GM18511 (cell line): ENCODE results near the gene RSRC2.
"Not testable (repeated sequence)": the region's sequence is repeated elsewhere in the genome, so short reads cannot be mapped to it uniquely, and the experiment has no call there.

Experiments
- ATAC-seq: cut with Tn5 transposase; IDR thresholded peaks from one replicate; pipeline ENCODE4 v1.9.1; 2021; ENCODE audit warnings: mild to moderate bottlenecking, moderate library complexity; ENCODE audit not compliant: unreplicated experiment

The RSRC2 gene

GRCh38 chr12:122486805-122487426 is 39.8 kb downstream of the RSRC2 start:
- no peak for ATAC-seq

GRCh38 chr12:122486360-122486759 is 40.4 kb downstream of the RSRC2 start:
- not testable (repeated sequence) for ATAC-seq

DNA sequence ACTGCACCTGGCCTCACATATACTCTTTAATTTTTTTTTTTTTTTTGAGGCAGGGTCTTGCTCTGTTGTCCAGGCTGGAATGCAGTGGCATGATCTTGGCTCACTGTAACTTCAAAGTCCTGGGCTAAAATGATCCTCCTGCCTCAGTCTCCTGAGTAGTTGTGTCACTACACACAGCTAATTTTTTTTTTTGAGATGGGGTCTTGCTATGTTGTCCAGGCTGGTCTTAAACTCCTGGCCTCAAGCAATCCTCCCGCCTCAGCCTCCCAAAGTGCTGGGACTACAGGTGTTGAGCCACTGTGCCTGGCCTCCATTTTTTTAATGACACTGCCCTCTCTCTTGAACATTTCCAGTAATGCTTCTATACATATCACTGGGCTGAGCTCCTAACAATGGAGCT is 42.4 kb downstream of the RSRC2 start:
- ATAC-seq, result not testable (repeated sequence)

GRCh38 chr12:122483969-122484368 is 42.8 kb downstream of the RSRC2 start:
- no peak for ATAC-seq

GRCh38 chr12:122481861-122482260 is 44.9 kb downstream of the RSRC2 start:
- no peak for ATAC-seq

GRCh38 chr12:122480753-122481152 is 46.0 kb downstream of the RSRC2 start:
- ATAC-seq, result no peak

- no peak for ATAC-seq
These were observed 52.4 kb downstream of the RSRC2 start for GRCh38 chr12:122474324-122474716.

GRCh38 chr12:122473543-122474323 is 53.0 kb downstream of the RSRC2 start:
- peak; percentile 49 for ATAC-seq

- ATAC-seq, result no peak
These were observed 55.2 kb downstream of the RSRC2 start for GRCh38 chr12:122471324-122472226.

- not testable (repeated sequence) for ATAC-seq
These were observed 56.2 kb downstream of the RSRC2 start for GRCh38 chr12:122470576-122470975.

DNA sequence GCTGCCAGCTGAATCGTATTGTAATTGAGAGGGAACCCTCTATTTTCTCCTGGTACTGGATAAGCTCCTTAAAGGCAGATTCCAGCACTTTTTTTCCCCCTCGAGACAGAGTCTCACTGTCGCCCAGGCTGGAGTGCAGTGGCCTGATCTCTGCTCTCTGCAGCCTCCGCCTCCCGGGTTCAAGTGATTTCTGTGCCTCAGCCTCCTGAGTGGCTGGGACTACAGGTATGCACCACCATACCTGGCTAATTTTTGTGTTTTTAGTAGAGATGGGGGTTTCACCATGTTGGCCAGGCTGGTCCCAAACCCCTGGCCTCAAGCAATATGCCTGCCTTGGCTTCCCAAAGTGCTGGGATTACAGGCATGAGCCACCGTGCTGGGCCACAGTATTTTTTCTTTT is 56.9 kb downstream of the RSRC2 start:
- not testable (repeated sequence) for ATAC-seq

GRCh38 chr12:122467983-122468382 is 58.8 kb downstream of the RSRC2 start:
- no peak for ATAC-seq

DNA sequence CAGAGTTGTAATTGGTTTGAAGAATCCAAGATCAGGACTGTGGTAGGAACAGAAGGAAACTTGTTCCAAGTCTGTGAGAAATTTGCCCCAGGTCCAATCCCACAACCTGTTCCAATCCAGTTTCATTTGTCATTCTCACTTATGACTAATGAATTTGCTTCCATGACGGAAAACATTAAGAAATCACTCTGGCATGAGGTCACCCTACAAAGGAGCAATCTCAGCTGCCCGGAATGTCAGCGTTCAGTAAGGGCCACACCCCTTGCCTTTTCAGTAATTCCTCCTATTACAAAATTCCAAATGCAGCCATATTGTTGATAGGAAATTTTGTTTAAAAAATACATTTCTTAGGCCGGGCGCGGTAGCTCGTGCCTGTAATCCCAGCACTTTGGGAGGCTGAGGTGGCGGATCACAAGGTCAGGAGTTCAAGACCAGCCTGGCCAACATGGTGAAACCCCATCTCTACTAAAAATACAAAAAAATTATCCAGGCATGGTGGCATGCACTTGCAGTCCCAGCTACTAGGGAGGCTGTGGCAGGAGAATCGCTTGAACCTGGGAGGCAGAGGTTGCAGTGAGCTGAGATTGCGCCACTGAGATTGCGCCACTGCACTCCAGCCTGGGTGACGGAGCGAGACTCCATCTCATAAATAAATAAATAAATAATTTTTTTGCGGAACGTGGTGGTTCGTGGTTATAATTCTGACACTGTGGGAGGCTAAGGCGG is 62.3 kb downstream of the RSRC2 start:
- ATAC-seq, result not testable (repeated sequence)

DNA sequence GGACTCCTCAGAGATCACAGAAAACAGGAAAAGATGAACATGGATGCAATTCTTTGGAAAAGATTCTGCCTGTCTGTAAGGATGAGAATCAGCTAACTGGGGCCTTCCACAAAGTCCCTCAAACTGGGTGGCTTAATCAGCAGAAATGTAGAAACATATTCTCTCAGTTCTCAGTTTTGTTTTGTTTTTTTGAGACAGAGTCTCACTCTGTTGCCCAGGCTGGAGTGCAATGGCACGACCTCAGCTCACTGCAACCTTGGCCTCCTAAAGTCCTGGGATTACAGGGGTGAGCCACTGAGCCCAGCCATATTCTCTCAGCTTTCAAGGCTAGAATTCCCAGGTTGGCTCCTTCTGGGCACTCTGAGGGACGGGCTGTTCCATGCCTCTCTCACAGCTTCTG is 66.1 kb downstream of the RSRC2 start:
- ATAC-seq, result no peak

GRCh38 chr12:122460061-122460460 is 66.7 kb downstream of the RSRC2 start:
- ATAC-seq, result no peak

DNA sequence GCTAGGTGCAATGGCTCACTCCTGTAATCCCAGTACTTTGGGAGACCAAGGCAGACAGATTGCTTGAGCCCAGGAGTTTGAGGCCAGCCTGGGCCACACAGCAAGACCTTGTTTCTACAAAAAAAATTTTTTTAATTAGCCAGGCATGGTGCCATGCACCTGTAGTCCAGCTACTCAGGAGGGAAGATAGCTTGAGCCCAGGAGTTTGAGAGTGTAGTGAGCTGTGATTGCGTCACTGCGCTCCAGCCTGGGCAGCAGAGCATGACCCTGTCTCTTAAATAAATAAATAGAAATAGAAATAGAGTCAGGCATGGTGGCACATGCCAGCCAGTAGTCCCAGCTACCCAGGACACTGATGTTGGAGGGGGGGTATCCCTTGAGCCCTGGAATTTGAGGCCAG is 67.5 kb downstream of the RSRC2 start:
- no peak for ATAC-seq

DNA sequence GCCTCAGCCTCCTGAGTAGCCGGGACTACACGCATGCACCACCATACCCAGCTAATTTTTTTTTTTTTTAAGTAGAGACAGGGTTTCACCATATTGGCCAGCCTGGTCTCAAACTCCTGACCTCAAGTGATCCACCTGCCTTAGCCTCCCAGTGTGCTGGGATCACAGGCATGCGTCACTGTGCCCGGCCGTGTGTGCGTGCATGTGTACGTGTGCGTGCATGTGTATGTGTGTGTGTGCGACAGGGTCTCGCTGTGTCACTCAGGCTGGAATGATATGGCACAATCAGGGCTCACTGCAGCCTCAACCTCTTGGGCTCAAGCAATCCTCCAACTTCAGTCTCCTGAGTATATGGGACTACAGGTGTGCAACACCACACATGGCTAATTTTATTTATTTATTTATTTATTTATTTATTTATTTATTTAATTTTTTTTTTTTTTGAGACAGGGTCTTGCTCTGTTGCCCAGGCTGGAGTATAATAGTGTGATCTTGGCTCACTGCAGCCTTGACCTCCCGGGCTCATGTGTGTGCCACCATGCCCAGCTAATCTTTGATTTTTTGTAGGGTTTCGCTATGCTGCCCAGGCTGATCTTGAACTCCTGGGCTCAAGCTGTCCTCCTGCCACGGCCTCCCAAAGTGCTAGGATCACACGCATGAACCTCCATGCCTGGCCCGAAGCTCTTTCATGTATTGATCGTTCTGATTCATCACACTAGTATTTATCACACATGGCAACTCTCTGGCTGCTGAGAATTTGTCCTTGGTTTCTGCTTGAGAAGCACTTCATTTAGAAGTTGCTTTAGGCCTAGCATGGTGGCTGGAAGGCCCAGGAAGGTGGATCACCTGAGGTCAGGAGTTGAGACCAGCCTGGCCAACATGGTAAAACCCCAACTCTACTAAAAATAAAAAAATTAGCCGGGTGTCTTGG is 68.4 kb downstream of the RSRC2 start:
- no peak for ATAC-seq

DNA sequence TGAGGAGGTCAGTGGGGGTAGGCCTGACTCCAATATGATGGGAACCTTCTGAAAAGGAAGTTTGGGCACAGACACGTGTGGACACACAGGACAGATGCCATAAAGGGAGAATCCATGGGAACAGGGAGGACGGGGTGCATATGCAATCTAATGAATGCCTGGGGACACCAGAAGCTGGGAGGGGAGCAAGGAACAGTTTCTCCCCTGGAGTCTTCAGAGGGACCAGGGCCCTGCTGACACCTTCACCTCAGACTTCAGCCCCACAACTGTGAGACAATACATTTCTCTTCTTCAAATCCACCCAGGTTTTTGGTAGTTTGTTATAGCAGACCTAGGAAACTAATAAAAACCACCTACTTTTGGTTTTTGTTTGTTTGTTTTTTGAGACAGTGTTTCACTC is 69.1 kb downstream of the RSRC2 start:
- no peak for ATAC-seq

DNA sequence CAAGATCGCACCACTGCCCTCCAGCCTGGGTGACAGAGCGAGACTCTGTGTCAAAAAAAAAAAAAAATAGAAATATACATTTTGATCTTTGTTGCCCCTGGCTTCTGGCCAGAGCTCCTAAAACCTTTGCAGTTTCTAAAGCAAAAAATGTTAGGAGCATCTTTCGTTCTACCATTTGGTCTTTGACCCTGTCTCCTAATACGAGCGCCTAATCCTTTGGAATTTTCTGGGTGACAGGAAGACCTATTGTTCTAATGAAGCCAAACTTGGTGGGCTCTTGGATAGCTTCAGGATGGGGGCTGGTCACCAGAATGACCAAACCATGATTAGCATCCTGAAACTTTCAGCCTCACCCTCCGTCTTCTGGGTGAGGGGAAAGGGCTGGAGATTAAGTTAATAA is 72.0 kb downstream of the RSRC2 start:
- no peak for ATAC-seq

- ATAC-seq, result no peak
These were observed 72.5 kb downstream of the RSRC2 start for GRCh38 chr12:122454250-122454721.
